Loucy (cell line): Measurements from ENCODE around the gene RPUSD1.

Experiments used
- H2AFZ ChIP-seq: fragments of 200-600 bp; sonication (generic); 2 replicates; pipeline ENCODE4 v1.6.0; 2016; ENCODE audit warnings: antibody characterized with exemption, mild to moderate bottlenecking, low read length, moderate library complexity
- H3F3A ChIP-seq: fragments of 200-600 bp; 2 replicates; pipeline ENCODE4 v1.6.0; 2016; ENCODE audit warnings: antibody characterized with exemption, low read depth, mild to moderate bottlenecking
- H3K27me3 ChIP-seq: fragments of 200-600 bp; sonication (generic); 2 replicates; pipeline ENCODE4 v1.6.1; 2014; ENCODE audit warnings: low read length, mild to moderate bottlenecking; ENCODE audit not compliant: insufficient read depth, poor library complexity, severe bottlenecking
- H3K36me3 ChIP-seq: fragments of 200-600 bp; sonication (generic); 2 replicates; pipeline ENCODE4 v1.6.1; 2016; ENCODE audit warnings: low read length; ENCODE audit not compliant: insufficient read depth
- H3K4me1 ChIP-seq: fragments of 200-600 bp; sonication (generic); 2 replicates; pipeline ENCODE4 v1.5.1; 2014; ENCODE audit warnings: low read length, mild to moderate bottlenecking; ENCODE audit not compliant: insufficient read depth, poor library complexity, severe bottlenecking
- H3K4me2 ChIP-seq: fragments of 200-600 bp; sonication (generic); 2 replicates; pipeline ENCODE4 v1.6.0; 2014; ENCODE audit warnings: antibody characterized with exemption, low read length, low read depth, mild to moderate bottlenecking; ENCODE audit not compliant: poor library complexity, severe bottlenecking
- H3K4me3 ChIP-seq: fragments of 200-600 bp; sonication (generic); 2 replicates; pipeline ENCODE4 v1.5.1; 2014; ENCODE audit warnings: low read length, mild to moderate bottlenecking, mixed read lengths; ENCODE audit not compliant: poor library complexity, severe bottlenecking
- H3K79me2 ChIP-seq: fragments of 200-600 bp; sonication (generic); 2 replicates; pipeline ENCODE4 v1.6.1; 2014; ENCODE audit warnings: low read length; ENCODE audit not compliant: insufficient read depth
- H3K9ac ChIP-seq: fragments of 200-600 bp; sonication (generic); 2 replicates; pipeline ENCODE4 v1.6.0; 2014; ENCODE audit warnings: mild to moderate bottlenecking, low read depth, low read length, moderate library complexity; ENCODE audit not compliant: poor library complexity, severe bottlenecking
- H3K9me2 ChIP-seq: fragments of 200-600 bp; sonication (generic); replicated peaks from 2 replicates; pipeline ENCODE4 v1.6.1; 2016; ENCODE audit warnings: low read depth, low read length, mixed read lengths
- H3K9me3 ChIP-seq: fragments of 200-600 bp; sonication (generic); 2 replicates; pipeline ENCODE4 v1.6.1; 2014; ENCODE audit warnings: mild to moderate bottlenecking, antibody characterized with exemption, low read length, low read depth; ENCODE audit not compliant: insufficient read depth
- H4K20me1 ChIP-seq: fragments of 200-600 bp; sonication (generic); 2 replicates; pipeline ENCODE4 v1.6.0; 2014; ENCODE audit warnings: antibody characterized with exemption, low read length, mild to moderate bottlenecking; ENCODE audit not compliant: insufficient read depth, poor library complexity, severe bottlenecking
- EZH2phosphoT487 ChIP-seq: fragments of 200-600 bp; IDR thresholded peaks from 2 replicates; pipeline ENCODE4 v1.6.1; 2018; ENCODE audit warnings: antibody characterized with exemption, mild to moderate bottlenecking, moderate library complexity, borderline replicate concordance
- TF ChIP-seq, protein P1 (sequence below): fragments of 200-600 bp; sonication (generic); conservative IDR thresholded peaks from 2 replicates; pipeline ENCODE4 v1.5.1; 2014; ENCODE audit warnings: mild to moderate bottlenecking, antibody characterized with exemption, low read length

Gene RPUSD1

DNA sequence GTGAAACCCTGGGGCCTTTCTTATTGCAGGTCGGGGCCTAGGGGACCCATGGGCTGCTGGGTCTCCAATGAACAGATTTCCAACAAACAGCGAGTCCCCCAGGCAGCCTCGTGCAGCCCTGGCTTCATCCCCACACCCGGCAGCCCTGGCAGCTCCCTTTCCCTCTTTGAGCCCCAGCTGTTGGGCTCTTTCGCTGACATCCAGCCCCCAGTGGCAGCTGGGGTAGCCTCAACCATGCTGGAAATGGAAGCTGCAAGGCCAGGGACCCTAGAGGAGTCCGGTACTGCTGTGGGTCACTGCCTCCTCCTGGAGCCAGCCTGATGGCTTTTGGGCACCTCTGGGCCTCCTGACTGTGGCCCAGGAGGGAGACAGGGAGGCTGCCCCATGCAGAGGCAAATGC, 5.9 kb downstream of the RPUSD1 start:
- Histone ChIP-seq H3K4me1 (no peaks in the 10 kb centered on the region), H4K20me1 (no peaks in the 10 kb centered on the region), H3K4me3 (no peak overlapping the region), H2AFZ (no peak overlapping the region), H3K79me2 (peaks cover 9% of the 10 kb centered on the region; the same call in 1 of the 2 replicates), H3K9me2 (no peaks in the 10 kb centered on the region), H3K4me2 (no peak overlapping the region), H3F3A (no peaks in the 10 kb centered on the region), H3K36me3 (no peaks in the 10 kb centered on the region), H3K9me3 (no peaks in the 10 kb centered on the region), H3K27me3 (no peaks in the 10 kb centered on the region), H3K9ac (no peak overlapping the region)
- TF ChIP-seq, protein P1, sequence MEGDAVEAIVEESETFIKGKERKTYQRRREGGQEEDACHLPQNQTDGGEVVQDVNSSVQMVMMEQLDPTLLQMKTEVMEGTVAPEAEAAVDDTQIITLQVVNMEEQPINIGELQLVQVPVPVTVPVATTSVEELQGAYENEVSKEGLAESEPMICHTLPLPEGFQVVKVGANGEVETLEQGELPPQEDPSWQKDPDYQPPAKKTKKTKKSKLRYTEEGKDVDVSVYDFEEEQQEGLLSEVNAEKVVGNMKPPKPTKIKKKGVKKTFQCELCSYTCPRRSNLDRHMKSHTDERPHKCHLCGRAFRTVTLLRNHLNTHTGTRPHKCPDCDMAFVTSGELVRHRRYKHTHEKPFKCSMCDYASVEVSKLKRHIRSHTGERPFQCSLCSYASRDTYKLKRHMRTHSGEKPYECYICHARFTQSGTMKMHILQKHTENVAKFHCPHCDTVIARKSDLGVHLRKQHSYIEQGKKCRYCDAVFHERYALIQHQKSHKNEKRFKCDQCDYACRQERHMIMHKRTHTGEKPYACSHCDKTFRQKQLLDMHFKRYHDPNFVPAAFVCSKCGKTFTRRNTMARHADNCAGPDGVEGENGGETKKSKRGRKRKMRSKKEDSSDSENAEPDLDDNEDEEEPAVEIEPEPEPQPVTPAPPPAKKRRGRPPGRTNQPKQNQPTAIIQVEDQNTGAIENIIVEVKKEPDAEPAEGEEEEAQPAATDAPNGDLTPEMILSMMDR: no peak
- TF ChIP-seq EZH2phosphoT487: no peak

DNA sequence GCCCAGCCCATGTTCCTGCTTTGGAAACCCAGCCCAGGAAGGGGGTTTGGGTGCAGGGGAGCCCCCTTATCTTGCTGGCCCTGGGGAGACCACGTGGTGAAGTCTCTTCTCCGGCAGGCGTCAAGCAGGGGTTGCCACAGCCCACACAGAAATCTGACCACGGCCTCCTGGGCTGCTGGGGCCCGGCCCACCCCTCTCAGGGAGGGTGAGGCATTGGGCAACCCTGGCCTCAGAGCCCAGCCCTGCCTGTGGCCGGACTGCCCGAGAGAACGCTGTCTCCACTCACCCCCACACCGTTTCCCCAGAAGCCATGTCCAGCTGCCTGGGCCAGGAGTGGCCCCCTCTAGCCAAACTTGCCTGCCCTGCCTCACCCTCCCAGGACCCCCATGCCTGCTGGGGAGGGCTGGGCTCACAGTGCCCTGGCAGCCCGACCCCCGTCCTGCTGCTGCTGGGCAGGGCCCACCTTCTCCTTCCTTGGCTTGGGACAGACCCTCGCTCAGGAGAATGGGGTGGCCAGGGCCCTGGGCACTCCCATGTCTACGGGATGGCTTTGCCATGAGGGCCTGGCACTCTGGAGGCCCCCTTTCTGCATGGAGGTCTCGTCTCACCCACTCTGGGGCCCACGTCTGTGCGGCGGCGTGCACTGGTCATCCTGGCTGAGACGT, 6.7 kb downstream of the RPUSD1 start:
- Histone ChIP-seq H3F3A (no peaks in the 10 kb centered on the region), H3K79me2 (peaks cover under 1% of the 10 kb centered on the region; the same call in 1 of the 2 replicates), H3K4me3 (no peak overlapping the region), H3K9me3 (no peaks in the 10 kb centered on the region), H3K27me3 (no peaks in the 10 kb centered on the region), H2AFZ (no peak overlapping the region), H3K9me2 (no peaks in the 10 kb centered on the region), H3K4me1 (no peaks in the 10 kb centered on the region), H3K36me3 (no peaks in the 10 kb centered on the region), H3K4me2 (no peak overlapping the region), H4K20me1 (no peaks in the 10 kb centered on the region), H3K9ac (no peak overlapping the region)
- TF ChIP-seq EZH2phosphoT487: no peak
- TF ChIP-seq, protein P1: no peak

DNA sequence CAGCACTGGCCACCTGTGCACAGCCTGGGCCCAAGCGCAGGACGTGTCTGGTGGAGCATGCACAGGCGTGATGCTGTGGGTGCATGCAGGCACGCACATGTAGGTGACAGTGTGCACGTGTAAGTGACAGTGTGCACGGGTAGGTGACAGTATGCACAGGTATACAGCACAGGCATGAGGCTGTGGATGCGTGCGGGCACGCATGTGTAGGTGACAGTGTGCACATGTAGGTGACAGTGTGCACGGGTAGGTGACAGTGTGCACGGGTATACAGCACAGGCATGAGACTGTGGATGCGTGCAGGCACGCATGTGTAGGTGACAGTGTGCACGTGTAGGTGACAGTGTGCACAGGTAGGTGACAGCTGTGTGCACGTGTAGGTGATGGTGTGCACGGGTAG, 7.9 kb downstream of the RPUSD1 start:
- Histone ChIP-seq H3K4me3 (no peak overlapping the region), H3K9me2 (no peaks in the 10 kb centered on the region), H3K79me2 (no peaks in the 10 kb centered on the region), H3K9ac (no peak overlapping the region), H3K9me3 (no peaks in the 10 kb centered on the region), H3K4me2 (no peak overlapping the region), H4K20me1 (no peaks in the 10 kb centered on the region), H3K27me3 (no peaks in the 10 kb centered on the region), H2AFZ (no peak overlapping the region), H3K36me3 (no peaks in the 10 kb centered on the region), H3K4me1 (no peaks in the 10 kb centered on the region), H3F3A (no peaks in the 10 kb centered on the region)
- no peak for TF ChIP-seq EZH2phosphoT487
- TF ChIP-seq, protein P1: no peak
